Activated CD8-positive, alpha-beta T cell treated with anti-CD3 and anti-CD28 coated beads for 36 hours (primary cell): ENCODE measurements around the gene PXDN. TPM values are rescaled to one million over a fixed set of nuclear protein-coding genes. Genes with fewer than 3 reads are reported as not detected.

Source experiments
- ATAC-seq: fragments of 200-7000 bp; cut with Tn5 transposase; one replicate; pipeline ENCODE4 v1.10.0; 2021; ENCODE audit warnings: mild to moderate bottlenecking, moderate library complexity
- CTCF ChIA-PET: fragments of 350-600 bp; sonication (Branson Sonifier 250); formaldehyde crosslinking; loops from one replicate; lab custom pipeline; 2021; ENCODE audit warnings: antibody characterized with exemption; lab: Charles Lee
- POLR2A ChIA-PET: fragments of 350-600 bp; sonication (Branson Sonifier 250); formaldehyde crosslinking; loops from one replicate; lab custom pipeline; 2021; ENCODE audit warnings: antibody characterized with exemption; lab: Charles Lee
- DNase-seq: peaks from one replicate; pipeline ENCODE4 v3.0.0-alpha.2; 2020
- H3K27ac Mint-ChIP-seq: one replicate; pipeline ENCODE4 v1.8.0; 2021; ENCODE audit warnings: mild to moderate bottlenecking, mixed read lengths
- H3K27me3 Mint-ChIP-seq: one replicate; pipeline ENCODE4 v1.8.0; 2021; ENCODE audit warnings: mixed read lengths
- H3K36me3 Mint-ChIP-seq: one replicate; pipeline ENCODE4 v1.8.0; 2021; ENCODE audit warnings: low read depth, mixed read lengths
- H3K4me1 Mint-ChIP-seq: one replicate; pipeline ENCODE4 v1.8.0; 2021; ENCODE audit warnings: low read depth, mixed read lengths
- H3K4me3 Mint-ChIP-seq: one replicate; pipeline ENCODE4 v1.8.0; 2021; ENCODE audit warnings: mild to moderate bottlenecking, moderate library complexity, mixed read lengths
- H3K9me3 Mint-ChIP-seq: one replicate; pipeline ENCODE4 v1.8.0; 2021; ENCODE audit warnings: mixed read lengths
- CTCF ChIP-seq: fragments of 200-600 bp; IDR thresholded peaks from one replicate; pipeline ENCODE4 v1.8.0; 2022; ENCODE audit warnings: antibody characterized with exemption, mild to moderate bottlenecking
- intact Hi-C: fragments of 100-400 bp; cut with micrococcal nuclease; formaldehyde crosslinking; loops from one replicate; pipeline ENCODE4 v1.10.0; 2022
- total RNA-seq, 2 experiments: library from RNA; stranded (reverse); gene quantifications; one replicate each; pipeline ENCODE4 v1.2.3, GENCODE V29; 2021

The PXDN gene
- total RNA-seq, 2 experiments from 2014 or later = 0.58 to 0.83 TPM

- Mint-ChIP-seq H3K9me3 (no peaks in the 10 kb centered on the region), H3K27me3 (no peaks in the 10 kb centered on the region), H3K4me3 (no peak overlapping the region), H3K4me1 (no peaks in the 10 kb centered on the region), H3K36me3 (no peaks in the 10 kb centered on the region), H3K27ac (no peak overlapping the region)
- DNase-seq (no peak), ATAC-seq (no peak)
- CTCF ChIA-PET = no interaction called here
- POLR2A ChIA-PET = no interaction called here
- intact Hi-C loops = no loop called here
- TF ChIP-seq CTCF = no peak
These were observed 144.8 kb downstream of the PXDN start for GRCh38 chr2:1599301-1600085.

DNA sequence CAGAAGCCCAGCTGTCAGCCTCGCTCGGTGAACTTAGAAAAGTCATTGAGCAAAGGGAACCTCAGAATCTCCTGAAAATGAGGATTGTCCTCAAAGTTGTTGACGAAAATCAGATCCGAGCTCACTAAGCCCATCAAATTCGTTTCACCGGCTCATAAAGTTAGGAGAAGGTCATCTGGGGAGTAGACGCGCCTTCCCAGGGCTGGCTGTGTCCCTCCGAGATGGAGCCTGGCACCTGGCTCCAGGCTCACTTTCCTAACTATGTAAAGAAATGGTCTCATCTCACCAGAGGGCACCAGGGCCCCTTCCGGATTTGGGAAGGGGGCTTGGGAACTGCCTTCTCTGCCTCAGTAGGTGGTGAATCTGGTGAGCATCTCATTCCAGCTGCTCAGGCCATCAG, 145.5 kb downstream of the PXDN start:
- TF ChIP-seq CTCF = no peak
- intact Hi-C loops = no loop called here
- DNase-seq = no peak
- no peak for ATAC-seq
- POLR2A ChIA-PET = no interaction called here
- CTCF ChIA-PET = no interaction called here
- H3K36me3 Mint-ChIP-seq = no peaks in the 10 kb centered on the region
- no peak overlapping the region for H3K4me3 Mint-ChIP-seq
- H3K27me3 Mint-ChIP-seq = no peaks in the 10 kb centered on the region
- H3K9me3 Mint-ChIP-seq = no peaks in the 10 kb centered on the region
- H3K4me1 Mint-ChIP-seq = no peaks in the 10 kb centered on the region
- H3K27ac Mint-ChIP-seq = no peak overlapping the region

- intact Hi-C loops = no loop called here
- ATAC-seq = no peak
- POLR2A ChIA-PET = no interaction called here
- H3K9me3 Mint-ChIP-seq = no peaks in the 10 kb centered on the region
- no peaks in the 10 kb centered on the region for H3K27me3 Mint-ChIP-seq
- no peaks in the 10 kb centered on the region for H3K36me3 Mint-ChIP-seq
- H3K27ac Mint-ChIP-seq = no peak overlapping the region
- no peak for DNase-seq
- no peak overlapping the region for H3K4me3 Mint-ChIP-seq
- TF ChIP-seq CTCF = no peak
- CTCF ChIA-PET = no interaction called here
- no peaks in the 10 kb centered on the region for H3K4me1 Mint-ChIP-seq
These were observed 146.1 kb downstream of the PXDN start for GRCh38 chr2:1598041-1598710.

GRCh38 chr2:1595274-1595673, 149.0 kb downstream of the PXDN start:
- TF ChIP-seq CTCF = no peak
- CTCF ChIA-PET = no interaction called here
- H3K4me3 Mint-ChIP-seq = no peak overlapping the region
- intact Hi-C loops = no loop called here
- H3K27ac Mint-ChIP-seq = no peak overlapping the region
- no peaks in the 10 kb centered on the region for H3K4me1 Mint-ChIP-seq
- no peaks in the 10 kb centered on the region for H3K9me3 Mint-ChIP-seq
- no peak for DNase-seq
- no peaks in the 10 kb centered on the region for H3K36me3 Mint-ChIP-seq
- no peak for ATAC-seq
- POLR2A ChIA-PET = no interaction called here
- peaks cover 7% of the 10 kb centered on the region for H3K27me3 Mint-ChIP-seq
